Measurements from ENCODE around the gene TBCC.

TBCC gene

DNA sequence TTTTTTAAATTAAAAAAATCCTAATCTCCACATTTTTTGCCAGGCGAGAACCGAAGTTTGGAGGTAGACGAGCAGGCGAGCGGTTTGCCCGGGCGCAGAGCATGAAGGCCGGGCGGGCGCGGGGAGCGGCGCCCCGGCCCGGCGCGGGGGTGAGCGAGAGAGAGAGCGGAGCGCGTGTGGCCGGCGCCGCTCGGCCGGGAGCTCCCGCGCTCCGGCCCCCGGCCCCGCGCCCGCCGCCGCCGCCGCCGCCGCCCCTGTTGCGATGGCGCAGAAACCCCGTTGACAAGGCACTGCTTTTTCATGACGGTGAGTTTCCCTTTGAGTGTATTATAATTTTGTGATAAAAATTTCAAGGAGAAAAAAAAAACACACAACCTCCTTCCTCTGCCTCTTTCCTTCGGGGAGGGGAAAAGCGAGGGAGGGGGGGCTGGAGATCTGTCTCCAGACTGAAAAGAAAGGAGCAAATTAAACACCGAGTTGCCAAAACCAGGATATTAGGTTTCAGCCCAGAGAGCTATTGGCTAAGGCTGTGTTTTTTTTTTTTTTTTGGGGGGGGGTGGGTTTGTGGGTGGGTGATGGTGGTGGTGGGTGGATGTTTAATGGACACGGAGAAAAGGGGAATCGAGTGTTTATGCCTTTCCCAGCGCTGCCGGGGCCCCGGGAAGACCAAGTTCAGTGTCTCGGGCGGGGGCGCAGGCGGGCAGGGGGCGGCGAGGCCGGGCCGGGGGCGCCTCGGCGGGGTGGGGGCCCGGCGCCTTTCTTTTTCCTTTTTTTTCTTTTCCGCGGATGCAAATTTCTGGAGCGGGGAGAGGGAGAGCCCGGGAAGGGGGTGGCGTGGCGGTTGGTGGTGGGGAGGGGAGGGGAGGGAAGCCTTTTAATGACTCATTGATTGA is 36.1 kb upstream of the TBCC start, which contains the start of gene BICRAL:
TSS of gene BICRAL (plus strand) at position 257 of the 893 bp plus-strand sequence. CDS start 39,971 bp downstream, outside the sequence.
- peak within 1 kb of the TSS; percentile 100 for H2BK120ac ChIP-seq (ENCODE audit: insufficient read depth, low read length, poor library complexity)
- H3K9ac ChIP-seq (ENCODE audit: low read length) = peak within 1 kb of the TSS; percentile 100
- H3K14ac ChIP-seq (ENCODE audit: low read length) = peak within 1 kb of the TSS; percentile 100
- peak within 1 kb of the TSS; percentile 100 for H2AK5ac ChIP-seq (ENCODE audit: low read length)
- H3K4me1 ChIP-seq (ENCODE audit: control insufficient read depth in 1 of 2, insufficient read depth in 2 of 2, low read length in 2 of 2) = peaks cover 2 to 6% of the 10 kb centered on the region in 2 experiments
- H3K4ac ChIP-seq (ENCODE audit: low read depth, low read length) = peak within 1 kb of the TSS; percentile 100
- peak within 1 kb of the TSS; percentile 100 for H4K8ac ChIP-seq (ENCODE audit: low read depth, low read length)
- H3K27me3 ChIP-seq (ENCODE audit: insufficient read depth, low read length) = peaks cover 5% of the 10 kb centered on the region
- H2AFZ ChIP-seq (ENCODE audit: insufficient read depth, low read length, poor library complexity) = peak within 1 kb of the TSS; percentile 99
- H3K79me2 ChIP-seq (ENCODE audit: control insufficient read depth, insufficient read depth, low read length, poor library complexity) = peaks cover 14% of the 10 kb centered on the region
- H3K23ac ChIP-seq (ENCODE audit: low read length) = no peak within 1 kb of the TSS
- DNase-seq = peak in 1 of 2 donors; percentile 59
- H3K27ac ChIP-seq (ENCODE audit: low read depth, low read length) = peak within 1 kb of the TSS; percentile 98
- peak within 1 kb of the TSS; percentile 100 for H3K18ac ChIP-seq (ENCODE audit: low read length)
- H3K9me3 ChIP-seq (ENCODE audit: insufficient read depth, low read depth, low read length) = no peaks in the 10 kb centered on the region
- H2BK5ac ChIP-seq (ENCODE audit: low read depth, low read length, poor library complexity) = peak within 1 kb of the TSS; percentile 100
- H3K4me2 ChIP-seq (ENCODE audit: low read length) = peak within 1 kb of the TSS; percentile 90
- H4K91ac ChIP-seq (ENCODE audit: low read depth, low read length) = peak within 1 kb of the TSS; percentile 100
- H2BK12ac ChIP-seq (ENCODE audit: low read length) = peak within 1 kb of the TSS; percentile 38
- H3K36me3 ChIP-seq (ENCODE audit: control insufficient read depth in 1 of 2, insufficient read depth in 2 of 2, low read length in 2 of 2) = no peaks in the 10 kb centered on the region
- peak within 1 kb of the TSS; percentile 100 for H4K12ac ChIP-seq (ENCODE audit: low read depth, low read length)
- WGBS (ENCODE audit: extremely low coverage, insufficient coverage, insufficient read length) = no CpG with 5 or more reads among the region's 70 CpGs
- peaks cover 24% of the 10 kb centered on the region for H3K79me1 ChIP-seq (ENCODE audit: low read length)
- peak within 1 kb of the TSS; percentile 96 for H3K4me3 ChIP-seq (ENCODE audit: low read depth, low read length)

DNA sequence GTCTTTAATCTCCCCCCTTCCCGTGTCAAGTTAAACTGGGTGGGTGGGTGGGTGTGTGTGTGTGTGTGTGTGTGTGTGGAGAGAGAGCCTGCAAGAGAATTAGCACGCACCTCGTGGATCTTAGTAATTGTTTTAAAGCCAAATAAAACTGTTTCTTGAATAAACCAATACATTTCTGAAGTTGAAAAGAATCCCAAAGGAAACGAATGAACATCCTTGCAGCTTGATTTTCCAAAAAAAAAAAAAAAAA is 35.6 kb upstream of the TBCC start:
- Histone ChIP-seq H4K8ac (ENCODE audit: low read depth, low read length) (no peak overlapping the region), H3K9me3 (ENCODE audit: insufficient read depth, low read depth, low read length) (no peaks in the 10 kb centered on the region), H2AFZ (ENCODE audit: insufficient read depth, low read length, poor library complexity) (no peak overlapping the region), H3K79me2 (ENCODE audit: control insufficient read depth, insufficient read depth, low read length, poor library complexity) (peaks cover 14% of the 10 kb centered on the region), H2BK12ac (ENCODE audit: low read length) (no peak overlapping the region), H2BK120ac (ENCODE audit: insufficient read depth, low read length, poor library complexity) (no peak overlapping the region), H3K23ac (ENCODE audit: low read length) (no peak overlapping the region), H3K4me1 (ENCODE audit: control insufficient read depth in 1 of 2, insufficient read depth in 2 of 2, low read length in 2 of 2) (peaks cover 2 to 6% of the 10 kb centered on the region in 2 experiments), H3K4me2 (ENCODE audit: low read length) (peak overlapping the region; percentile 73), H3K14ac (ENCODE audit: low read length) (no peak overlapping the region), H2AK5ac (ENCODE audit: low read length) (no peak overlapping the region), H2BK5ac (ENCODE audit: low read depth, low read length, poor library complexity) (no peak overlapping the region), H4K91ac (ENCODE audit: low read depth, low read length) (no peak overlapping the region), H4K12ac (ENCODE audit: low read depth, low read length) (no peak overlapping the region), H3K36me3 (ENCODE audit: control insufficient read depth in 1 of 2, insufficient read depth in 2 of 2, low read length in 2 of 2) (no peaks in the 10 kb centered on the region), H3K79me1 (ENCODE audit: low read length) (peaks cover 24% of the 10 kb centered on the region), H3K4ac (ENCODE audit: low read depth, low read length) (no peak overlapping the region), H3K4me3 (ENCODE audit: low read depth, low read length) (no peak overlapping the region), H3K27me3 (ENCODE audit: insufficient read depth, low read length) (peaks cover 5% of the 10 kb centered on the region), H3K18ac (ENCODE audit: low read length) (no peak overlapping the region), H3K9ac (ENCODE audit: low read length) (no peak overlapping the region), H3K27ac (ENCODE audit: low read depth, low read length) (peak overlapping the region; percentile 98)
- DNase-seq = peak in 1 of 2 donors; percentile 37
- no CpG with 5 or more reads among the region's 4 CpGs for WGBS (ENCODE audit: extremely low coverage, insufficient coverage, insufficient read length)

DNA sequence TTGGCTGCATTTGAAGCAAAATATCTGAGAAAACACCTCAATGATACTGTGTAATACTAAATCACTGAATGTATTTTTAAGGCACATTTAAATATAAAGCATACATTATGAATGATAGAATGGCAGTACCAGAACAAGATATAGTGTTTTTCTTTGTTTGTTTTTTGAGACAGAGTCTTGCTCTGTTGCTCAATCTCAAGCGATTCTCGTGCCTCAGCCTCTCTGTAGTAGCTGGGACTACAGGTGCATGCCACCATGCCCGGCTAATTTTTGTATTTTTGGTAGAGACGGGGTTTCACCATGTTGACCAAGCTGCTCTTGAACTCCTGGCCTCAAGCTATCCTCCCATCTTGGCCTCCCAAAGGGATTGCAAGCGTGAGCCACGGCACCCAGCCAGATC is 33.6 kb upstream of the TBCC start:
- Histone ChIP-seq H3K23ac (ENCODE audit: low read length) (no peak overlapping the region), H2AFZ (ENCODE audit: insufficient read depth, low read length, poor library complexity) (no peak overlapping the region), H3K79me1 (ENCODE audit: low read length) (peaks cover 24% of the 10 kb centered on the region), H3K4me1 (ENCODE audit: control insufficient read depth in 1 of 2, insufficient read depth in 2 of 2, low read length in 2 of 2) (peaks cover 2 to 6% of the 10 kb centered on the region in 2 experiments), H3K14ac (ENCODE audit: low read length) (no peak overlapping the region), H4K12ac (ENCODE audit: low read depth, low read length) (no peak overlapping the region), H3K27ac (ENCODE audit: low read depth, low read length) (no peak overlapping the region), H2AK5ac (ENCODE audit: low read length) (no peak overlapping the region), H3K9me3 (ENCODE audit: insufficient read depth, low read depth, low read length) (no peaks in the 10 kb centered on the region), H4K91ac (ENCODE audit: low read depth, low read length) (peak overlapping the region; percentile 51), H2BK12ac (ENCODE audit: low read length) (peak overlapping the region; percentile 71), H3K9ac (ENCODE audit: low read length) (no peak overlapping the region), H3K4me3 (ENCODE audit: low read depth, low read length) (no peak overlapping the region), H3K79me2 (ENCODE audit: control insufficient read depth, insufficient read depth, low read length, poor library complexity) (peaks cover 14% of the 10 kb centered on the region), H3K27me3 (ENCODE audit: insufficient read depth, low read length) (peaks cover 5% of the 10 kb centered on the region), H4K8ac (ENCODE audit: low read depth, low read length) (peak overlapping the region; percentile 7), H3K4ac (ENCODE audit: low read depth, low read length) (no peak overlapping the region), H3K18ac (ENCODE audit: low read length) (no peak overlapping the region), H3K4me2 (ENCODE audit: low read length) (no peak overlapping the region), H2BK5ac (ENCODE audit: low read depth, low read length, poor library complexity) (peak overlapping the region; percentile 9), H2BK120ac (ENCODE audit: insufficient read depth, low read length, poor library complexity) (peak overlapping the region; percentile 60), H3K36me3 (ENCODE audit: control insufficient read depth in 1 of 2, insufficient read depth in 2 of 2, low read length in 2 of 2) (no peaks in the 10 kb centered on the region)
- whole genome bisulfite sequencing (ENCODE audit: extremely low coverage, insufficient coverage, insufficient read length) = no CpG with 5 or more reads among the region's 6 CpGs
- DNase-seq = peak in 1 of 2 donors; percentile 52

DNA sequence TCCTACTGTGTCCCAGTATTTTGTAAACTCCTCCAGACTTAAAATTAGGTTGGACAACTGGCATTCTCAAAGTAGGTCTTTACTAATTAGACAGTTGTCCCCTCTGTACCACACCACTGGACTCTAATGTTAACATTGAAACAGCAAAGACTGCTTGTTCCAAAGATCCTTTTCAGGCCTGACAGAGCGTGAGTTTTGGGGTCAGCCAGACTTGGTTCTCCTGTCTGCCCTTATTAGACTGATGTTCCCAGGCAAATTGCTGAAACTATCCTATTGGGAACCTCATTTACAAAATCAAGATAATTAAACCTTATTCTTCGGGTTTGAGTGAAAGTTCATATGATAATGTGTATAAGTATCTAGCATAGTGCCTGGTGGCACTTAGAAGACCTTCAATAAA is 32.2 kb upstream of the TBCC start:
- no CpG with 5 or more reads among the region's 2 CpGs for WGBS (ENCODE audit: extremely low coverage, insufficient coverage, insufficient read length)
- no peaks in the 10 kb centered on the region for H3K36me3 ChIP-seq (ENCODE audit: control insufficient read depth in 1 of 2, insufficient read depth in 2 of 2, low read length in 2 of 2)
- H4K91ac ChIP-seq (ENCODE audit: low read depth, low read length) = peak overlapping the region; percentile 24
- H3K27ac ChIP-seq (ENCODE audit: low read depth, low read length) = no peak overlapping the region
- H3K4me2 ChIP-seq (ENCODE audit: low read length) = no peak overlapping the region
- H2BK5ac ChIP-seq (ENCODE audit: low read depth, low read length, poor library complexity) = no peak overlapping the region
- no peak overlapping the region for H3K9ac ChIP-seq (ENCODE audit: low read length)
- H3K14ac ChIP-seq (ENCODE audit: low read length) = no peak overlapping the region
- H4K8ac ChIP-seq (ENCODE audit: low read depth, low read length) = no peak overlapping the region
- H3K4me3 ChIP-seq (ENCODE audit: low read depth, low read length) = no peak overlapping the region
- H3K18ac ChIP-seq (ENCODE audit: low read length) = no peak overlapping the region
- no peak overlapping the region for H2BK12ac ChIP-seq (ENCODE audit: low read length)
- no peak overlapping the region for H2AFZ ChIP-seq (ENCODE audit: insufficient read depth, low read length, poor library complexity)
- H2BK120ac ChIP-seq (ENCODE audit: insufficient read depth, low read length, poor library complexity) = no peak overlapping the region
- H4K12ac ChIP-seq (ENCODE audit: low read depth, low read length) = no peak overlapping the region
- H2AK5ac ChIP-seq (ENCODE audit: low read length) = no peak overlapping the region
- H3K4ac ChIP-seq (ENCODE audit: low read depth, low read length) = no peak overlapping the region
- H3K4me1 ChIP-seq (ENCODE audit: control insufficient read depth in 1 of 2, insufficient read depth in 2 of 2, low read length in 2 of 2) = peaks cover 2 to 6% of the 10 kb centered on the region in 2 experiments
- no peaks in the 10 kb centered on the region for H3K9me3 ChIP-seq (ENCODE audit: insufficient read depth, low read depth, low read length)
- H3K27me3 ChIP-seq (ENCODE audit: insufficient read depth, low read length) = peaks cover 2% of the 10 kb centered on the region
- no peak for DNase-seq
- H3K79me1 ChIP-seq (ENCODE audit: low read length) = peaks cover 16% of the 10 kb centered on the region
- no peak overlapping the region for H3K23ac ChIP-seq (ENCODE audit: low read length)
- H3K79me2 ChIP-seq (ENCODE audit: control insufficient read depth, insufficient read depth, low read length, poor library complexity) = peaks cover 6% of the 10 kb centered on the region

Measured in trophoblast cell (in vitro differentiated cells and primary cell).